ENCODE results near the gene SPTLC2.

Gene SPTLC2

DNA sequence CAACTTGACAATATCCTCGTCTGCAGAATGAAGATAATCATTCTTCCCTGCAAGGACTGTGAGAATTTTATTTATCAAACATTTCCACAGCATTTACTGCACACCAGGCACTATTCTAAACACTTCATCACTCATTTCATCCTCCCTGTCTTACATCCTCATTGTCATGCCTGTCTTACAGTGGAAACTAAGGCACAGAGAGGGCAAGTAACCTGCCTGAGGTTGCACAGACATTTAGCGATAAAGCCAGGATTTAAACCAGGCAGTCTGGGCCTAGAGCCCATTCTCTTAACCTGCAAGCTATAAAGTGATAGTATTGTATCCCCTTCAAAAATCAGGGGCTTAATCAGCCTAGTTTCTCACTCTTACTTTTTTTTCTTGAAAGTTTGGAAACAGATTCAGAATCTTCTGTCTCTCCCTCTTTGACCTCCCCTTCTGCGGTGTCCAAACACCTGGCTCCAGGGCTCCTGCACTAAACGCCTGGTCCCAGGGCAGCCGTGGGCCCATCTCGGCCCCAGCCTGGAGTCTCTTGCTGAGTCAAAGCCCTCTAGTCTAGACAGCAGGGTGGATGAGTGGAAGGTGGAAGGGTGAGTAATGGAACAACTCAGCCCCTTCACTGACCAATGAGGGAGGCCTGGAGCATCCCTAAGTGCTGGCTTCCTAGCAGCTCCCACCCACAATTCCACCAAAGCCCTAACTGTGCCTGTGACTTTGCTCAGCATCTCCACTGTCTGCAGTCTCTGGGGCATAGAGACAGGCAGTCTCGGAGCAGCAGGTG, 130.3 kb downstream of the SPTLC2 start:
- no peak overlapping the region for H3K4me3 ChIP-seq (ENCODE audit: low read depth, low read length)
- TF ChIP-seq POLR2A (IDR thresholded peaks at IDR 0.05; ENCODE audit: extremely low read depth, insufficient read length) (no peak), MAX (IDR thresholded peaks at IDR 0.05; ENCODE audit: low read depth, low read length) (no peak), MYC (IDR thresholded peaks at IDR 0.05; ENCODE audit: low read depth, low read length) (no peak), CTCF (IDR thresholded peaks at IDR 0.05; ENCODE audit: low read depth, low read length) (no peak)
- no peak for DNase-seq (ENCODE audit: low read depth)

DNA sequence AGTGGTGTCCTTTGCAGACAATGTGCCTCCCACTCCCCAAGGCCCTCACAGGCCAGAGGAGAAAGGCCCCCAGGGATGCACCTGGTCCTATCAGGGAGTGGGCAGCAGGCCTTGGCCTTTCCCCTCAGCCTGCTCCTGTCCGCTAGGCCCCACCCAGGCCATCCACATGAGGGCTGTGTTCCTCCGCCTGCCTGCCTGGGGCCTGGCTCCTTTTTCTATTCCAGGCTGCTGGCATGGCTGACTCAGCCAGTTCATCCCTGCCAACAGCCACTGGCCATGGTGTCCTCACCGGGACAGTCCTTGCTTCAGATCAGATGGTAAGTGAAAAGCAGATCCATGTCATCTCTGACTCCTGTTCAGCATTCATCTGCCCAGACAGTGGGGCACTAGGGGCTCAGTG, 131.2 kb downstream of the SPTLC2 start:
- no peak for DNase-seq (ENCODE audit: low read depth)
- TF ChIP-seq MYC (IDR thresholded peaks at IDR 0.05; ENCODE audit: low read depth, low read length) = no peak
- TF ChIP-seq POLR2A (IDR thresholded peaks at IDR 0.05; ENCODE audit: extremely low read depth, insufficient read length) = no peak
- TF ChIP-seq CTCF (IDR thresholded peaks at IDR 0.05; ENCODE audit: low read depth, low read length) = no peak
- no peak for TF ChIP-seq MAX (IDR thresholded peaks at IDR 0.05; ENCODE audit: low read depth, low read length)
- H3K4me3 ChIP-seq (ENCODE audit: low read depth, low read length) = no peak overlapping the region

- no peak overlapping the region for H3K4me3 ChIP-seq (ENCODE audit: low read depth, low read length)
- TF ChIP-seq MAX (IDR thresholded peaks at IDR 0.05; ENCODE audit: low read depth, low read length) (no peak), CTCF (IDR thresholded peaks at IDR 0.05; ENCODE audit: low read depth, low read length) (no peak), POLR2A (IDR thresholded peaks at IDR 0.05; ENCODE audit: extremely low read depth, insufficient read length) (no peak), MYC (IDR thresholded peaks at IDR 0.05; ENCODE audit: low read depth, low read length) (no peak)
- no peak for DNase-seq (ENCODE audit: low read depth)
These were observed 134.0 kb downstream of the SPTLC2 start for GRCh38 chr14:77482422-77482821.

DNA sequence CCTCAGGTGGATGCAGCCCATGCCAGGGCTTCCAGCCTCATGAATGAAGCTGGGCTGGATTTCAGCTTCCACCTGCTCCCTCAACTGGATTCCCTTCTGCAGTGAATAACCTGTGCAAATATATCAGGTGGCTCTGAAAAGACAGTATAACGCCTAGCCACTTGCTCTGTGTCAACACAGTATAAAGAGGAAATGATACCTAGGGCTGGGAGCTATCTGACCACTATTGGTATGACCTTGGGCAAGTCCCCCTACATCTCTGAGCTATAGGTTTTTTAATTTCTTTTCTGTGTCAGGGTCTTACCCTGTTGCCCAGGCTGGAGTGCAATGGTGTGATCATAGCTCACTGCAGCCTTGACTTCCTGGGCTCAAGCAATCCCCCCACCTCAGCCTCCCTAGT, 137.6 kb downstream of the SPTLC2 start:
- DNase-seq (ENCODE audit: low read depth) = no peak
- TF ChIP-seq POLR2A (IDR thresholded peaks at IDR 0.05; ENCODE audit: extremely low read depth, insufficient read length) (no peak), MYC (IDR thresholded peaks at IDR 0.05; ENCODE audit: low read depth, low read length) (no peak), MAX (IDR thresholded peaks at IDR 0.05; ENCODE audit: low read depth, low read length) (no peak), CTCF (IDR thresholded peaks at IDR 0.05; ENCODE audit: low read depth, low read length) (no peak)
- H3K4me3 ChIP-seq (ENCODE audit: low read depth, low read length) = no peak overlapping the region

GRCh38 chr14:77478029-77478428, 138.4 kb downstream of the SPTLC2 start:
- no peak for DNase-seq (ENCODE audit: low read depth)
- TF ChIP-seq POLR2A (IDR thresholded peaks at IDR 0.05; ENCODE audit: extremely low read depth, insufficient read length) (no peak), MAX (IDR thresholded peaks at IDR 0.05; ENCODE audit: low read depth, low read length) (no peak), CTCF (IDR thresholded peaks at IDR 0.05; ENCODE audit: low read depth, low read length) (no peak), MYC (IDR thresholded peaks at IDR 0.05; ENCODE audit: low read depth, low read length) (no peak)
- H3K4me3 ChIP-seq (ENCODE audit: low read depth, low read length) = no peak overlapping the region
